OCI-LY1 (cell line): ENCODE data around the gene PCGF3.

Source experiments
- EZH2 ChIP-seq: fragments of 200-600 bp; sonication (generic), shearing (Covaris generic); IDR thresholded peaks from 2 replicates; pipeline ENCODE4 v1.8.0; 2017; ENCODE audit warnings: borderline replicate concordance, mixed run types, mild to moderate bottlenecking, antibody characterized with exemption, low read length, moderate library complexity, mixed read lengths
- TF ChIP-seq, protein P1 (sequence below): fragments of 200-600 bp; sonication (generic), shearing (Covaris generic); IDR thresholded peaks from 2 replicates; pipeline ENCODE4 v1.5.1; 2017; ENCODE audit warnings: mild to moderate bottlenecking, antibody characterized with exemption, low read length, moderate library complexity, mixed read lengths

DNA sequence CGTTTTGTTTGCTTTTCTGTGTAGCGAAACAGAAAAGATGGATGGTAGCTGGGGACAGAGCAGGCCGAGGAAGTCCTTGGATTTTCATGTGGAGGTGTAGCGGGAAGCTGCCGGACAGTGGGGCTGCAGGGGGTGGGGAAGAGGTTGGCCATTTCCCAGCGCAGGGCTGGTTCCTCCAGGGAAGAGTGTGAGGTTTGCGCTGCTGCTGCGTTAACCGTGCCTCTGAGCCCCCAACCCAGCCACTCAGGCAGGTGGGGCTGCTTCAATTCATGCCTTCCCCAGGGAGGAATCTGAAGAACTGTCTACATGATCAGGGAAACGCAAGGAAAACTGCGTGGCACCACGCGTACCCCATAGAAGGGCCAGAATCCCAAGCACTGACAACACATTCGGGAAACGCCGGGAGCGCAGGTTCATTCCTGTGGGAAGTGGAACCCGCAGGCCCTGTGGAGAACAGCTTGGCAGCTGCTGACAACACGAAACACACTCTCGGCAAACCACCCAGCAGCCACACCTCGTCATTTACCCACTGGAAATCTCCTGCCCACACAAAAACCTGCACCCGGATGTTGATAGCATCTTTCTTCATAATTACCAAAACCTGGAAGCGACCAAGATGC, 57.7 kb downstream of the PCGF3 start:
- TF ChIP-seq, protein P1, sequence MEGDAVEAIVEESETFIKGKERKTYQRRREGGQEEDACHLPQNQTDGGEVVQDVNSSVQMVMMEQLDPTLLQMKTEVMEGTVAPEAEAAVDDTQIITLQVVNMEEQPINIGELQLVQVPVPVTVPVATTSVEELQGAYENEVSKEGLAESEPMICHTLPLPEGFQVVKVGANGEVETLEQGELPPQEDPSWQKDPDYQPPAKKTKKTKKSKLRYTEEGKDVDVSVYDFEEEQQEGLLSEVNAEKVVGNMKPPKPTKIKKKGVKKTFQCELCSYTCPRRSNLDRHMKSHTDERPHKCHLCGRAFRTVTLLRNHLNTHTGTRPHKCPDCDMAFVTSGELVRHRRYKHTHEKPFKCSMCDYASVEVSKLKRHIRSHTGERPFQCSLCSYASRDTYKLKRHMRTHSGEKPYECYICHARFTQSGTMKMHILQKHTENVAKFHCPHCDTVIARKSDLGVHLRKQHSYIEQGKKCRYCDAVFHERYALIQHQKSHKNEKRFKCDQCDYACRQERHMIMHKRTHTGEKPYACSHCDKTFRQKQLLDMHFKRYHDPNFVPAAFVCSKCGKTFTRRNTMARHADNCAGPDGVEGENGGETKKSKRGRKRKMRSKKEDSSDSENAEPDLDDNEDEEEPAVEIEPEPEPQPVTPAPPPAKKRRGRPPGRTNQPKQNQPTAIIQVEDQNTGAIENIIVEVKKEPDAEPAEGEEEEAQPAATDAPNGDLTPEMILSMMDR = no peak
- no peak for TF ChIP-seq EZH2
